ENCODE measurements around the gene DNM3. TPM values are rescaled to one million over a fixed set of nuclear protein-coding genes. Genes with fewer than 3 reads are reported as not detected.

DNM3 gene
- total and polyA plus RNA-seq, 2 experiments from 2014 or later: 5.2 to 12.2 TPM

- Histone ChIP-seq H3K9me2 (ENCODE audit: insufficient read depth) (no peaks in the 10 kb centered on the region), H3K36me3 (ENCODE audit: insufficient read depth) (no peaks in the 10 kb centered on the region), H3K79me2 (replicated peaks; ENCODE audit: insufficient read depth) (no peaks in the 10 kb centered on the region), H3F3A (replicated peaks; ENCODE audit: low read depth) (no peaks in the 10 kb centered on the region), H4K20me1 (replicated peaks; ENCODE audit: insufficient read depth) (no peaks in the 10 kb centered on the region; the same call in 1 of the 2 replicates), H3K27me3 (ENCODE audit: insufficient read depth) (no peaks in the 10 kb centered on the region), H3K4me1 (ENCODE audit: insufficient read depth) (no peaks in the 10 kb centered on the region), H2AFZ (no peak overlapping the region), H3K4me3 (no peak overlapping the region), H3K27ac (ENCODE audit: low read depth) (no peak overlapping the region), H3K4me2 (no peak overlapping the region)
- DNase-seq (ENCODE audit: low spot score) (no peak), ATAC-seq (no peak)
- no peak overlapping the region for H3K27ac Mint-ChIP-seq
- H3K27me3 Mint-ChIP-seq (ENCODE audit: insufficient read depth, low read depth, poor library complexity): peaks cover 2% of the 10 kb centered on the region
- H3K4me1 Mint-ChIP-seq: no peaks in the 10 kb centered on the region
- H3K4me3 Mint-ChIP-seq: no peak overlapping the region
- TF ChIP-seq ZNF462 (CRISPR knock-in tag; IDR thresholded peaks at IDR 0.05) (no peak), STAT1 (IDR thresholded peaks at IDR 0.05; ENCODE audit: unreplicated experiment) (no peak), POLR2AphosphoS5 (IDR thresholded peaks at IDR 0.05; ENCODE audit: low read depth) (no peak), ETS1 (IDR thresholded peaks at IDR 0.05) (no peak)
- TF ChIP-seq, protein P1, sequence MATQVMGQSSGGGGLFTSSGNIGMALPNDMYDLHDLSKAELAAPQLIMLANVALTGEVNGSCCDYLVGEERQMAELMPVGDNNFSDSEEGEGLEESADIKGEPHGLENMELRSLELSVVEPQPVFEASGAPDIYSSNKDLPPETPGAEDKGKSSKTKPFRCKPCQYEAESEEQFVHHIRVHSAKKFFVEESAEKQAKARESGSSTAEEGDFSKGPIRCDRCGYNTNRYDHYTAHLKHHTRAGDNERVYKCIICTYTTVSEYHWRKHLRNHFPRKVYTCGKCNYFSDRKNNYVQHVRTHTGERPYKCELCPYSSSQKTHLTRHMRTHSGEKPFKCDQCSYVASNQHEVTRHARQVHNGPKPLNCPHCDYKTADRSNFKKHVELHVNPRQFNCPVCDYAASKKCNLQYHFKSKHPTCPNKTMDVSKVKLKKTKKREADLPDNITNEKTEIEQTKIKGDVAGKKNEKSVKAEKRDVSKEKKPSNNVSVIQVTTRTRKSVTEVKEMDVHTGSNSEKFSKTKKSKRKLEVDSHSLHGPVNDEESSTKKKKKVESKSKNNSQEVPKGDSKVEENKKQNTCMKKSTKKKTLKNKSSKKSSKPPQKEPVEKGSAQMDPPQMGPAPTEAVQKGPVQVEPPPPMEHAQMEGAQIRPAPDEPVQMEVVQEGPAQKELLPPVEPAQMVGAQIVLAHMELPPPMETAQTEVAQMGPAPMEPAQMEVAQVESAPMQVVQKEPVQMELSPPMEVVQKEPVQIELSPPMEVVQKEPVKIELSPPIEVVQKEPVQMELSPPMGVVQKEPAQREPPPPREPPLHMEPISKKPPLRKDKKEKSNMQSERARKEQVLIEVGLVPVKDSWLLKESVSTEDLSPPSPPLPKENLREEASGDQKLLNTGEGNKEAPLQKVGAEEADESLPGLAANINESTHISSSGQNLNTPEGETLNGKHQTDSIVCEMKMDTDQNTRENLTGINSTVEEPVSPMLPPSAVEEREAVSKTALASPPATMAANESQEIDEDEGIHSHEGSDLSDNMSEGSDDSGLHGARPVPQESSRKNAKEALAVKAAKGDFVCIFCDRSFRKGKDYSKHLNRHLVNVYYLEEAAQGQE (IDR thresholded peaks at IDR 0.05; ENCODE audit: unreplicated experiment): no peak
- H3K36me3 Mint-ChIP-seq (ENCODE audit: low read depth): no peaks in the 10 kb centered on the region
- H3K9me3 Mint-ChIP-seq: no peaks in the 10 kb centered on the region
Measured at GRCh38 chr1:172211221-172211620, 369.9 kb downstream of the DNM3 start.
